OCI-M2 (cell line): Measurements from ENCODE around the gene ARHGAP26.

Experiments used
- DNase-seq: peaks from one replicate; lab custom pipeline; 2025; ENCODE audit not compliant: unreplicated experiment; lab: John Stamatoyannopoulos, UW

ARHGAP26 gene, protein sequence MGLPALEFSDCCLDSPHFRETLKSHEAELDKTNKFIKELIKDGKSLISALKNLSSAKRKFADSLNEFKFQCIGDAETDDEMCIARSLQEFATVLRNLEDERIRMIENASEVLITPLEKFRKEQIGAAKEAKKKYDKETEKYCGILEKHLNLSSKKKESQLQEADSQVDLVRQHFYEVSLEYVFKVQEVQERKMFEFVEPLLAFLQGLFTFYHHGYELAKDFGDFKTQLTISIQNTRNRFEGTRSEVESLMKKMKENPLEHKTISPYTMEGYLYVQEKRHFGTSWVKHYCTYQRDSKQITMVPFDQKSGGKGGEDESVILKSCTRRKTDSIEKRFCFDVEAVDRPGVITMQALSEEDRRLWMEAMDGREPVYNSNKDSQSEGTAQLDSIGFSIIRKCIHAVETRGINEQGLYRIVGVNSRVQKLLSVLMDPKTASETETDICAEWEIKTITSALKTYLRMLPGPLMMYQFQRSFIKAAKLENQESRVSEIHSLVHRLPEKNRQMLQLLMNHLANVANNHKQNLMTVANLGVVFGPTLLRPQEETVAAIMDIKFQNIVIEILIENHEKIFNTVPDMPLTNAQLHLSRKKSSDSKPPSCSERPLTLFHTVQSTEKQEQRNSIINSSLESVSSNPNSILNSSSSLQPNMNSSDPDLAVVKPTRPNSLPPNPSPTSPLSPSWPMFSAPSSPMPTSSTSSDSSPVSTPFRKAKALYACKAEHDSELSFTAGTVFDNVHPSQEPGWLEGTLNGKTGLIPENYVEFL

DNA sequence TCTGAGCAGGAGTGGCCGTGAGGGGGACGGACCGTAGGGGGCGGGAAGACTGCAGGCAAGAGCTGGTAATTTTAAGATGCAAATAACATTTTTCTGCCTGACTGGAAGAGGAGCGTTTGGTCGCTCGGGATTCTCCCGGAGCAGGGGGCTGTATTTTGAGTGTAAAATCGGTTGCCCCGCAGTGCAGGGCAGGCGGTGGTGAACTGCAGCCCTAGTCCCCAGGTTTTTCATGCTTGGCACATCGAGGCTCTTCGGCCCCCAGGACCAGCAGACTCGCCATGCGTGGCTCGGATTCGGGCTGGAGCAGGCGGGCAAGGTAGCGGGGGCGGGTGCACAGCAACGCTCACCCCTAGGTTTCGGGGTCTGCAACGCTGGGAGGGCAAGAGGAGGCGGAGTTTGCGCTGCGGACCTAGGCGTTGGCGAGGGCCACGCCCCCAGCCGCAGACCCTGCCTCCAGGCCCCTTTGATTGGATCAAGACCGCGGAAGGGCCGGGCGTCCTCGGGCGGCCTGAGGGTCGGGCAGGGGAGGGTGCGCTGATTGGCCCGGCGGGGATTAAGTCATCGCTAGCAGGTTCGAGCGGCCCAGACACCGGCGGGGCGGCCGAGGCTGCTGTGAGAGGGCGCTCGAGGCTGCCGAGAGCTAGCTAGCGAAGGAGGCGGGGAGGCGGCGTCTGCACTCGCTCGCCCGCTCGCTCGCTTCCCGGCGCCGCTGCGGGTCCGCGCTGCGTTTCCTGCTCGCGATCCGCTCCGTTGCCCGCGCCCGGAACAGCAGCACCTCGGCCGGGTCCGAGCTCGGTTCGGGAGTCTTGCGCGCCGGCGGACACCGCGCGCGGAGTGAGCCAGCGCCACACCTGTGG, at the start of gene ARHGAP26:
ARHGAP26 (plus strand) TSS at position 585 of the 857 bp plus-strand sequence. CDS start 385 bp downstream, outside the sequence.
- DNase-seq = peak; percentile 59

GRCh38 chr5:142720641-142721271, 49.4 kb upstream of the ARHGAP26 start:
- no peak for DNase-seq

GRCh38 chr5:142722146-142722545, 48.0 kb upstream of the ARHGAP26 start:
- DNase-seq = no peak

DNA sequence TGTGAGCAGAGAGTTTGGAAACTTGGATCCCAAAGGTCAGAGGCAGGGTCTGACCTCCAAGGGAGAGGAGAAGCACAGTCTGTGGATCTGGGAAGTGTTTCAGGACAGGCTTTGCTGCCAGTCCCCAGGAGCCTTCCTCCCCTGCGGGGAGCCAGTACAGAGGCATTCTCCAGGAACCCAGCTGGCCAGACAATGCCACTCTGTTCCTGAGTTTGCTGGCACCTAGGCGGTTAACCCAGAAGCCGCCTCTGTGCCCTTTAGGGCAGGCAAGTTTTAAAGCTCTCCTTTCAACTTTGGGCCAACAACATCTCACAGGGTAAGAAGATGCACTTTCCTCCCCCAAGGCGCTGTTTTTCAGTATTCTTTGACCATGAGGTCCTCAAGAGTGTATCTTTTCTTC, 47.3 kb upstream of the ARHGAP26 start:
- DNase-seq = no peak

- DNase-seq = no peak
Measured at GRCh38 chr5:142724821-142725220, 45.4 kb upstream of the ARHGAP26 start.

GRCh38 chr5:142725231-142726187, 44.7 kb upstream of the ARHGAP26 start:
- DNase-seq = no peak

- DNase-seq = no peak
Measured at GRCh38 chr5:142726188-142726731, 43.9 kb upstream of the ARHGAP26 start.

DNA sequence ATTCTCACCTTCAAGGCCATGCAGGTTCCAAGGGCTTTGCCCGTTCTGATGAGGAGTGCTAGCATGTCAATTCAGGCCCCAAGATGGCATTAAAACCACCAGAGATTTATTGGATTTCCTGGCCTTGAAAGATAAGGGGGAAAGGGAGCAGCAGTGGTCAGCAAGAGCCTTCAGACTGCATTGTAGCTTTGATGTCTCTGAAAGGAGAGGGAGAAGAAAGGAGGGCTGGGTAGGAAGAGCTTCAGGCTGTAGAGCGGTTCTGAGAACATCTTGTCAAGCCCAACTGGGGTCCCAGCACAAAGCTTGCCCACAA, 42.5 kb upstream of the ARHGAP26 start:
- no peak for DNase-seq

DNA sequence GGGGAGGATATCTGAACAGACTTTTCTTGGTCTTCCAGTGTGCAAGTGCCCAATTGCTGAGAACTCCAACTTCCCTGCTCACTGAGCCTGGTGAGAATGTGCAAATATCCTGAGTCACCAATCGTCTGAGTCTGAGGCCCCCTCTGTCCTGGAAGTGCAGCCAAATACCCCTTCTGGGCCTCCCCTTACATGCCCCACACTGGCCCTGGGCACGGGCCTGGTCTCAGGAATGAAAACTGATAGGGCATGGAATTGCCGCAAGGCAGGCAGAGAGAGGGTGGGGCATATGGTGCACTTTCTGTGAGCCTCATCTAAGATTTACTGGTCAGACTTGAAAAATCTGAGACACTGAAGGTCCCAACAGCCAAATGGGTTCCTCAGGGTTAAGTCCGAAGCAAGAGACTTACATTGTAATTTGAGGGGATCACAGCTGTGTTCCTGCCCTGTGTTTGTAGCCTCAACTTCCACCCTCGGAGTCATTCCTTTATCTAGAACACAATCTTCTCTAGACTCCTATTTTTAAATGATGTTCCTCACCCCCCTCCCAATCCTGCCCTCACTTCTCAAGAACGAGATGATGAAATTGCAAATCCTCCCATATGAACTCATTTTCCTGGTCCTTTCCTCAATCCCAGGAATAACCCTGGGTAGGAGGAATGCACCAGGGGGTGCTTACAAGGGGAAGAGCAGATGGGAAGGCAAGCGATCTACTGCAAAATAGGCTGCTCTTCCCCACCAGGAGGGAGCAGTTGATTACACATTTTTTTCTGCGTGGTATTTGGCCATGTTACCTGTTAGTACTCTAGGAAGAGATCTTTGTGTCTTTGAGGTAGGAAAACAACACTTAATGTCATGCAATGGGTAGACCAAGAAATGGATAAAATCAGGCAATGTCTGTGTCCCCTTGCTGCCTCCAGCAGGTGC, 34.6 kb upstream of the ARHGAP26 start:
- DNase-seq = no peak

DNA sequence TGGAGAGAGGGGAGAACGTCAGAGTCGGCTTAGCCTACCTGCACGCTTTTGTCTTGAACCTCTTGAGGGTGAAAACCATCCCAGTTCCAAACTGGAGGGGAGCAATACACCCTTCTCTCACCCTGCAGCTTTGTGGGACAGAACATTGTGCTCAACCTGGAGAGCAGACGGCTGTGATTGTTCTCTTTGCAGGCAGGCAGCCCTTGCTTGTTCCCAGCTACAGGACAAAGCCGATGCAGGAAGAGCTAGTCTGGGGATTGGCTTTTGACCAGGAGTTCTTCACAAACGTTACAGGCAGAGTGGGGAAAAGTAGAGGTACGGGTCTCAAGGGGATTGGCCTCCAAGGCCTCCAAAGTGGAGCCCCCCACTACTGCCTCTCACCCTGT, 33.9 kb upstream of the ARHGAP26 start:
- DNase-seq = no peak

GRCh38 chr5:142737179-142737578, 33.0 kb upstream of the ARHGAP26 start:
- no peak for DNase-seq

- no peak for DNase-seq
Measured at GRCh38 chr5:142740474-142741242, 29.5 kb upstream of the ARHGAP26 start.

DNA sequence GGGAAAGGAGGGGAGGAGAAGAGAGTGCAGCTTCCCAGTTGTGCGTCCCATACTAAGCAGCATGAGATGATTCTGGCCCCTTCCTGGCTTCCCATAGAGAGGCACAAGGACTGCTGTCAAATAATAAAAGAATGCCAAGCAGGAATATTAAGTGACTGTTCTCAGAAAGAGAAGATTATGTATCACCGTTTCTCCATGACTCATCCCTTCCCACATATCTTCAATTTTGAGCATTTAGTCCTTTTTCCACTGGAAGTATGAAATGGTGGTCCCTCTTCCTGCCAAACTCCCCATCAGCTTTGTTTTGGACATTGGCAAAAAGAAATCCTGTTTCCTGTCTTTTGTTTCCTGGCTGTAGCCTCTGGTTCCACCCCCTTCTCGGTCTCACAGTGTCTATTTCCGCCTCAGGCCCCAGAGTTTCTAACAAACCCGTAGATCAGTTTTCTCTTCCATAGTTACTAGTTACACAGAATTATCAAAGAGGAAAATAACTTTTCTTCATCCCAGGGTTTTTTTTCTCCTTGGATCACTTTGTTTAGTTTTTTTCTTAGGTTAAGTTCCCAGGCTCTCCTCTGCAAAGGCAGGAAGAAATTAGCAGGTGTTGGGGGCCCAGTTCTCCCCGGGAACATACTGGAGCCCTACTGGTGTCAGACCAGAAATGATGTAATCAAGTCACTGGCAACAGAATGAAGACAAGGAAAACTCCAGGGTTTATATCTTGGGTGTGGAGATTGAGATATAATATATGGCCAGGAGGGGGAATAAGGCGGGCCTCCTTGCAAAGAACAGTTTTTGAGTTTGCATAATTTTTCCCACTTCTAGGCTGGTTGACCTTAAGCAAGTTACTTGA, 26.4 kb upstream of the ARHGAP26 start:
- no peak for DNase-seq

DNA sequence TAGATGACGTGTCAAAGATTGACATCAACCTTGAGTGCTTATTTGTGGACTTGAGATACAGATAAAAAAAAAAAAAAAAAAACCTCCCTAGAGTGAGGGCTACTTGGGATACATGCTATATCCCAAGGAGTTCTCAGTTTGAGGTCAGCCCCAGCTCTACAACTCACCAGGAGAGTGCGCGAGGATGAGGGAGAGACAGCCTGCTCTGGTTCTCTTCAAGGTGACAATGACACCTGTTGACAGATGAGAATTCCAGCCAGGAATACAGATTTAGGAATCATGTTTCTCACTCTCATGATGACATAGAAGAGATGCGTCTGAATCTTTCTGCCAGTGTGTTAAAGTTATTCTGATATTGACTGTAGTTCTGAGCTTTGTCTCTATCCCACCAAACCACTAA, 24.9 kb upstream of the ARHGAP26 start:
- DNase-seq = no peak

GRCh38 chr5:142746532-142747433, 23.4 kb upstream of the ARHGAP26 start:
- DNase-seq = no peak

DNA sequence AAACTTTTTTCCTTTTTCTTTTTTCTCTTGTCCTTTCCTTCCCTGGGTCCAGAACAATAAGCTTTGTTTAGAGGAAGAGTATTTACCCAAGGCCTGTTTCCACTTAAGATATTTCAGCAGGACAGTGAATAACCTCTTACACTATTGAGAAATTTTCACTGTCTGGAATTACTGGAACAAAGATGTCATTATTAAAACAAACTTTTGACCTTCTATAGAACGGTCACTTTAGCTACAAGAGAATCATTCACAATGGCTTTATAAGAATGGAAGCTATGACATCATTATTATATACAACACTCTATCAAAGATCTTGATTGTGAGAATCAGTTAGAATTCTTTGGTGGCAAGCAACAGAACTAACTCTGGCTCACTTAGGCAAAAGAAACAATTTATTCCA, 22.0 kb upstream of the ARHGAP26 start:
- DNase-seq = no peak
